ENCODE measurements around the gene KRT39.
"Not testable (repeated sequence)": the region's sequence is repeated elsewhere in the genome, so short reads cannot be mapped to it uniquely, and the experiment has no call there.

GRCh38 chr17:40999563-40999962 lies 32.8 kb upstream of the KRT39 start, which contains the start of gene KRTAP3-2:
- TF ChIP-seq TAF1, POLR2A (IDR thresholded peaks at IDR 0.05; ENCODE audit: low read depth, low read length): not testable (repeated sequence)

Measured in GM12891 (cell line).